Upper lobe of left lung (tissue), 6 donors: ENCODE results near the gene PUDP. TPM values are rescaled to one million over a fixed set of nuclear protein-coding genes. Genes with fewer than 3 reads are reported as not detected.

Experiments used
- ATAC-seq, 2 donors: fragments of 200-7000 bp; cut with Tn5 transposase; one replicate each; pipeline ENCODE4 v1.9.1; 2022; ENCODE audit warnings: mild to moderate bottlenecking in 2 of 2, moderate library complexity in 2 of 2; ENCODE audit not compliant: low FRiP score in 2 of 2
- DNase-seq, 2 donors: peaks; one replicate each; pipeline ENCODE4 v3.0.0-alpha.2; 2019 to 2020
- H3K27ac ChIP-seq, 4 donors: fragments of 200-600 bp; sonication (generic); one replicate each; pipeline ENCODE4 v1.5.1; 2016 to 2019
- H3K27me3 ChIP-seq, 4 donors: fragments of 200-600 bp; sonication (generic); one replicate each; pipeline ENCODE4 v1.5.1; 2017 to 2019
- H3K36me3 ChIP-seq, 4 donors: fragments of 200-600 bp; sonication (generic); one replicate each; pipeline ENCODE4 v1.5.1; 2016 to 2019
- H3K4me1 ChIP-seq, 4 donors: fragments of 200-600 bp; sonication (generic); one replicate each; pipeline ENCODE4 v1.5.1; 2018 to 2019
- H3K4me3 ChIP-seq, 4 donors: fragments of 200-600 bp; sonication (generic); one replicate each; pipeline ENCODE4 v1.5.1; 2017 to 2019; ENCODE audit warnings: mild to moderate bottlenecking in 2 of 4, moderate library complexity in 1 of 4
- H3K9me3 ChIP-seq, 4 donors: fragments of 200-600 bp; sonication (generic); one replicate each; pipeline ENCODE4 v1.5.1; 2018 to 2019
- CTCF ChIP-seq, 6 experiments: fragments of 450-650 bp in 4 of 6; fragments of 200-600 bp in 2 of 6; sonication (generic) in 2 of 6; IDR thresholded peaks; one replicate each; pipeline ENCODE4 v1.5.1; 2016 to 2019; ENCODE audit warnings: antibody characterized with exemption in 6 of 6
- EP300 ChIP-seq, 4 donors: sonication (generic); formaldehyde crosslinking; IDR thresholded peaks; one replicate each; pipeline ENCODE4 v1.5.1; 2017; ENCODE audit warnings: antibody characterized with exemption in 4 of 4, control low read depth in 2 of 4
- POLR2A ChIP-seq, 4 donors: fragments of 450-650 bp; IDR thresholded peaks; one replicate each; pipeline ENCODE4 v1.5.1; 2016 to 2017; ENCODE audit warnings: antibody characterized with exemption in 4 of 4, mild to moderate bottlenecking in 2 of 4
- POLR2AphosphoS5 ChIP-seq, 2 donors: sonication (generic); formaldehyde crosslinking; IDR thresholded peaks; one replicate each; pipeline ENCODE4 v1.5.1; 2017; ENCODE audit warnings: antibody characterized with exemption in 2 of 2
- WGBS, 2 donors: methylation state at CpG; one replicate each; pipeline ENCODE4 v1.1.5; 2017 to 2018; 5-methylcytosine and 5-hydroxymethylcytosine counted together
- total RNA-seq, 6 donors: library from RNA; depleted of rRNA in 4 of 6; stranded (reverse); fragments of >200 nt in 4 of 6; gene quantifications; one replicate each; pipeline versions ENCODE4 v1.1.0 to v1.2.1, GENCODE V29; 2016 to 2021
- donor health status: DM: no; HTN: no; CAD: no; lungs with moderate emphysema.
- donor health status: DM: no; HTN: yes; CAD: no; lungs with severe emphysema.

The PUDP gene
- total RNA-seq, 6 donors from 2014 or later: 15.0 to 48.2 (median 25.8) TPM

- H3K4me3 ChIP-seq: no peak overlapping the region
- ATAC-seq (peak; percentile 37 to 80), DNase-seq (peak in 1 of 2 donors; percentile 52)
- TF ChIP-seq EP300 (IDR thresholded peaks at IDR 0.05) (no peak), CTCF (IDR thresholded peaks at IDR 0.05) (no peak), POLR2AphosphoS5 (IDR thresholded peaks at IDR 0.05) (peak in 1 of 2 donors; percentile 38)
- no peaks in the 10 kb centered on the region for H3K27me3 ChIP-seq
- H3K27ac ChIP-seq: peak overlapping the region in 2 of 4 donors; percentile 23 to 42
- H3K4me1 ChIP-seq: peaks cover 0 to 36% (median 9%) of the 10 kb centered on the region in 4 donors
- H3K9me3 ChIP-seq: no peaks in the 10 kb centered on the region
- 53 to 61% methylated on average over 18 to 21 of the region's 21 CpGs for WGBS, 2 donors
- no peaks in the 10 kb centered on the region for H3K36me3 ChIP-seq
Measured at GRCh38 chrX:7083468-7084396, 64.2 kb downstream of the PUDP start.

- Histone ChIP-seq H3K9me3 (no peaks in the 10 kb centered on the region), H3K27ac (no peak overlapping the region), H3K36me3 (no peaks in the 10 kb centered on the region), H3K4me1 (peaks cover 0 to 36% (median 9%) of the 10 kb centered on the region in 4 donors), H3K27me3 (no peaks in the 10 kb centered on the region), H3K4me3 (no peak overlapping the region)
- DNase-seq (no peak), ATAC-seq (no peak)
- WGBS, 2 donors: 100% methylated on average over 1 of the region's 1 CpG
- TF ChIP-seq EP300 (IDR thresholded peaks at IDR 0.05) (no peak), POLR2AphosphoS5 (IDR thresholded peaks at IDR 0.05) (no peak), CTCF (IDR thresholded peaks at IDR 0.05) (no peak), POLR2A (IDR thresholded peaks at IDR 0.05) (no peak)
Measured at GRCh38 chrX:7083021-7083420, 64.9 kb downstream of the PUDP start.

- DNase-seq (no peak), ATAC-seq (no peak)
- H3K9me3 ChIP-seq: no peaks in the 10 kb centered on the region
- H3K4me1 ChIP-seq: peaks cover 0 to 36% (median 9%) of the 10 kb centered on the region in 4 donors
- 93 to 94% methylated on average over 2 to 5 of the region's 5 CpGs for WGBS, 2 donors
- no peak overlapping the region for H3K27ac ChIP-seq
- no peak overlapping the region for H3K4me3 ChIP-seq
- TF ChIP-seq CTCF (IDR thresholded peaks at IDR 0.05) (no peak), POLR2A (IDR thresholded peaks at IDR 0.05) (no peak), EP300 (IDR thresholded peaks at IDR 0.05) (no peak), POLR2AphosphoS5 (IDR thresholded peaks at IDR 0.05) (no peak)
- H3K27me3 ChIP-seq: no peaks in the 10 kb centered on the region
- H3K36me3 ChIP-seq: no peaks in the 10 kb centered on the region
Measured at GRCh38 chrX:7082556-7082955, 65.4 kb downstream of the PUDP start.

GRCh38 chrX:7077241-7078230, 70.4 kb downstream of the PUDP start:
- Histone ChIP-seq H3K4me3 (no peak overlapping the region), H3K4me1 (peaks cover 0 to 9% (median 0%) of the 10 kb centered on the region in 4 donors), H3K9me3 (no peaks in the 10 kb centered on the region), H3K27ac (no peak overlapping the region), H3K36me3 (peaks cover 0 to 20% (median 9%) of the 10 kb centered on the region in 4 donors), H3K27me3 (no peaks in the 10 kb centered on the region)
- TF ChIP-seq POLR2A (IDR thresholded peaks at IDR 0.05): no peak
- no peak for TF ChIP-seq POLR2AphosphoS5 (IDR thresholded peaks at IDR 0.05)
- no peak for TF ChIP-seq CTCF (IDR thresholded peaks at IDR 0.05)
- no peak for TF ChIP-seq EP300 (IDR thresholded peaks at IDR 0.05)
- no peak for ATAC-seq
- no peak for DNase-seq
- 87 to 92% methylated on average over 9 to 23 of the region's 23 CpGs for WGBS, 2 donors
